NCI-H748 (cell line): ENCODE data around the gene AARSD1.
"Not testable (repeated sequence)": the region's sequence is repeated elsewhere in the genome, so short reads cannot be mapped to it uniquely, and the experiment has no call there.

ENCODE experiments used
- DNase-seq: peaks from one replicate; lab custom pipeline; 2025; ENCODE audit not compliant: unreplicated experiment; lab: John Stamatoyannopoulos, UW

AARSD1 gene

DNA sequence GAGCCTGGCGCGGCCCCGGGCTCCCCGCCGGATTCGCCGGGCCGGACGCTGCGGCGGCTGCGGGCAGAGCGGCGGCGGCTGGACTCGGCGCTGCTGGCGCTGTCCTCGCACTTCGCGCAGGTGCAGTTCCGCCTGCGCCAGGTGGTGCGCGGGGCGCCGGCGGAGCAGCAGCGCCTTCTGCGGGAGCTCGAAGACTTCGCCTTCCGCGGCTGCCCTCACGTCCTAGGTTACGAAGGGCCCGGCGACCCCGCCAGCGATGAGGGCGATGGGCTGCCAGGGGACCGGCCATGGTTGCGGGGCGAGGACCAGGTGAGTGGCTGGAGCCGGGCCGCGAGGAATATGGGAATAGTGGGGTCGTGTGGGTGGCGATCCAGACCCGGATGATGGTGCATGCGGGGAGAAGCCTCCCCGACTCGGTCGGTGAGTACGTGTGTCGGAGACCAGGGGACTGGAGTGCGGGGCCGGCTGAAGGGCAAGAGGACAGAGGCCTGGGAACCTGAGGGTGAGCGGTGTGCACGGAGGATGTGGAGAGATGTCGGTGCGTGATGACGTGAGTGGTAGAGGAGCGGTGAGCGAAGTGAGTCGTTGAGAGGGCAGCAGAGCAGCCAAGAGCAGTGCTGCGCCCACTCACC is 16.6 kb upstream of the AARSD1 start:
- DNase-seq, result peak; percentile 74

DNA sequence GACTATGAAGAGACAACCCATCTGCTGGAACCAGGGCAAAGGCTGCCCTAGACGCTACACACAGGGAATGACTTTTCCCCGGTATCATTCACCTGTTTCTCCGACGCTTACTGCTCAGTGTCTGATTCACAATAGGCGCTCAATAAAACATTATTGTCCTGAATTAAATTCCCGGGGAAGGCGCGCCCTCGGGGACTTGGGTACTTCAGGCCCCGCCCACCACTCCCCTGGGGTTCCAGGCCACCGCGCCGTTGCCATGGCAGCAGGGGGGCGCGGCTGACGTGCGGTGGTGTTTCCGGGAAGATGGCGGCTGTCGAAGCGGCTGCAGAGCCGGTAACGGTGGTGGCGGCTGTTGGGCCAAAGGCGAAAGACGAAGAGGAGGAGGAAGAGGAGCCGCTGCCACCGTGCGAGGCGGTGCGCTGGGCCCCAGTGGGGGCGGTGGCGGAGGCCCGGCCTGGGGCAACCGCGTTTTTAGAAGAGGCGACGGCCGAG is 16.1 kb upstream of the AARSD1 start, which contains the start of gene RUNDC1:
Gene RUNDC1, plus strand, starts transcription at position 292 of the 492 bp plus-strand sequence. Its CDS starts 12 bp downstream, at position 304.
- peak; percentile 94 for DNase-seq

DNA sequence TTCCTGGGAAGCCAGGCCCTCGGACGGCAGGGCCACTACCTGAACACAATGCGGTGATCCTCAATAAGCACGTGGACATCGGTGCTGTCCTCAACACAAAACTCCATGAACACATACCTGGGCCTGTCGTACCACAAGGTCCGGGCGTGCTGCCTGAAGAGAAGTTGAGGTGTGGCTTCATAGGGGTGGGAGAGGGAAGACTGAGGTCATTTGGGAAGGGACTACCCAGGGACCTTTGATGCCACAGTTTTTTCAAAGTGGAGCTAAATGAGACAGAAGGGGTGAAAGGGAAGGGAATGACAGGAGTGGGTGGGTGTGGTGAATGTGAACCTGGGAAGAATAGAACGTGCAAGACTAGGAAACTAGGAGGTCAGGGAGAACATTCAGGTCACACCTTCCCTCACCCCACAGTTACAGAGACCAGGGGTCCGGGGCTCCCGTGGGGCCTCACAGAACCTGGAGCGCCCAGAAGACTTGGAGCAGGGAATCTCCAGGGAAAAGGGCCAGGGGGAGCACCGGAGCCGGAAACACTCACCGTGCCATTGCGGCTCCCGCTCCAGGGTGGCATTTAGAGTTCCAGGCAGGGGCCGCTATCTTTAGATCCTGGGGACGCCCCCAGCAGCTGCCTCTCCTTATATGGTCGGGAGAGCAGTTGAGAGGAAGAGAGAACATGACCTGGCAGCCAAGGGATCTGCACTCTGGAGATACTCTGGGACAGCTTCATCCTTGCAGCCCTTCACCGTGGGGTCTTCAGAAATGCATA is 15.4 kb upstream of the AARSD1 start, which contains the start of gene PTGES3L:
Gene PTGES3L, minus strand, starts transcription at position 570 of the 763 bp plus-strand sequence. Its CDS starts 27 bp downstream, at position 543.
- DNase-seq, result peak; percentile 79

DNA sequence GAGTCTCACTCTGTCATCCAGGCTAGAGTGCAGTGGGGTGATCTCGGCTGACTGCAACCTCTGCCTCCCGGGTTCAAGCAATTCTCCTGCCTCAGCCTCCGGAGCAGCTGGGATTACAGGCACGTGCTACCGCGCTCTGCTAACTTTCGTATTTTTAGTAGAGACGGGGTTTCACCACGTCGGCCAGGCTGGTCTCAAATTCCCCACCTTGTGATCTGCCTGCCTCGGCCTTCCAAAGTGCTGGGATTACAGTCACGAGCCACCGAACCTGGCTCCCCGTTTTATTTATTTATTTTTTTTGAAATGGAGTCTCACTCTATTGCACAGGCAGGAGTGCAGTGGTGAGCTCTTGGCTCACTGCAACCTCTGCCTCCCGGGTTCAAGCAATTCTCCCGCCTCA is 11.4 kb upstream of the AARSD1 start:
- not testable (repeated sequence) for DNase-seq

GRCh38 chr17:42975265-42975664 is 11.0 kb upstream of the AARSD1 start:
- DNase-seq, result no peak

DNA sequence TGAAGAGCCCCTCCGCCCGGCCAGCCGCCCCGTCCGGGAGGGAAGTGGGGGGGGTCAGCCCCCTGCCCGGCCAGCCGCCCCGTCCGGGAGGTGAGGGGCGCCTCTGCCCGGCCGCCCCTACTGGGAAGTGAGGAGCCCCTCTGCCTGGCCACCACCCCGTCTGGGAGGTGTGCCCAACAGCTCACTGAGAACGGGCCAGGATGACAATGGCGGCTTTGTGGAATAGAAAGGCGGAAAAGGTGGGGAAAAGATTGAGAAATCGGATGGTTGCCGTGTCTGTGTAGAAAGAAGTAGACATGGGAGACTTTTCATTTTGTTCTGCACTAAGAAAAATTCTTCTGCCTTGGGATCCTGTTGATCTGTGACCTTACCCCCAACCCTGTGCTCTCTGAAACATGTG is 9.1 kb upstream of the AARSD1 start:
- DNase-seq, result not testable (repeated sequence)

- no peak for DNase-seq
Measured at GRCh38 chr17:42971589-42971988, 7.3 kb upstream of the AARSD1 start.

DNA sequence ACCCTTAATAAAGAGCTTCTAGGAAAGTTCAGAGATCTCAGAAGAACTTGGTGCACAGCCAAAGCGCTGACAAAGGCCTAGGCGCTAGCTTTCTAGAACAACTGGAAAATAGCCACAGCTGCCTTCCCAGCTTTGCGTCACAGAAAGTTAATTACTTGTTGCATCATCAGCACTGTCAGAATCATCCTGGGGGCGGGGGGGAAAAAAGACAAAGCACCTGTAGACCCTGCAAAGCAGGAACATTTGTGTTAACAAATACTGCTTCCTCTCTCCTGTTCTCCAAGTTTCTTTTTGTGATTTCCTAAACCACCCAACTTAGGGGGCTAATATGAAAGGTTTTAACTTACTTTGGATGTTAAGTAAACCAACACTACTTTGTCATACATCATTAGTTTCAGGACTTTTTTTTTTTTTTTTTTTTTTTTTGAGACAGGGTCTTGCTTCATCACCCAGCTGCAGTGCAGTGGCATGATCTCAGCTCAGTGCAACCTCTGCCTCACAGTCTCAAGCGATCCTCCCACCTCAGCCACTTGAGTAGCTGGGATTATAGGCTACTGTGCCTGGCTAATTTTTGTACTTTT is 4.8 kb upstream of the AARSD1 start:
- DNase-seq, result no peak

DNA sequence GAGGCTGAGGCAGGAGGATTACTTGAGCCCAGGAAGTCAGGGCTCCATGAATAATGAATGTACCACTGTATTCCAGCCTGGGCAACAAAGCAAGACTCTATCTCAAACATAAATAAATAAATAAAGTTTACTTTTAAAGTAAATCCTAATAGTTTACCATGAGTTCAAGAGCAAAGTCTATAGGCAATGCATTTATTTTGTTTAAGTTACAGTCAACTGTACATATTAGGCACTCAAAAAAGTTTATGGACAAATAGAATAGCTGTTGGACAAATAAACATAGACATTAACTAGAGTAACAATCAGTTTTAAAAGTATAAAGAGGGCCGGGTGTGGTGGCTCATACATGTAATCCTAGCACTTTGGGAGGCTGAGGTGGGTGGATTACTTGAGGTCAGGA is 3.7 kb upstream of the AARSD1 start:
- DNase-seq, result no peak

DNA sequence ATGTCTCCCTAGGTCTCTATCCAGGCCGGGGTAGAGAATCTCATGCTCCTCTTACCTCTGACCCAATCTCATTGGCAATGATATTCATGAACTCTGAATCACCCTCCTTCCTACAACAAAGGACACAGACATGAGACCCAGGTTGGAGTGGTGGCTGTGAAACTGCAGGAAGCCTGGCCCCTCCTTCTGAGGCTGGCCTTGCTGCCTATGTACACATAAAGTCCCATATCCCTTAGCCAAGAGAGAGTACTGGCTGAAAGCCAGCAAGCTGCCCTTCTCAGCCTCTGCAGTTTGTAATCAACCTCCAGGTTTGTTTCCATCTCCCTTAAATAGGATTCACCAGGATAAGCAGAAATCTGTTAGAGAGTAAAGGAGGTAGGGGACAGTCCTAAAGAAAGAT is 10.6 kb downstream of the AARSD1 start:
- no peak for DNase-seq

DNA sequence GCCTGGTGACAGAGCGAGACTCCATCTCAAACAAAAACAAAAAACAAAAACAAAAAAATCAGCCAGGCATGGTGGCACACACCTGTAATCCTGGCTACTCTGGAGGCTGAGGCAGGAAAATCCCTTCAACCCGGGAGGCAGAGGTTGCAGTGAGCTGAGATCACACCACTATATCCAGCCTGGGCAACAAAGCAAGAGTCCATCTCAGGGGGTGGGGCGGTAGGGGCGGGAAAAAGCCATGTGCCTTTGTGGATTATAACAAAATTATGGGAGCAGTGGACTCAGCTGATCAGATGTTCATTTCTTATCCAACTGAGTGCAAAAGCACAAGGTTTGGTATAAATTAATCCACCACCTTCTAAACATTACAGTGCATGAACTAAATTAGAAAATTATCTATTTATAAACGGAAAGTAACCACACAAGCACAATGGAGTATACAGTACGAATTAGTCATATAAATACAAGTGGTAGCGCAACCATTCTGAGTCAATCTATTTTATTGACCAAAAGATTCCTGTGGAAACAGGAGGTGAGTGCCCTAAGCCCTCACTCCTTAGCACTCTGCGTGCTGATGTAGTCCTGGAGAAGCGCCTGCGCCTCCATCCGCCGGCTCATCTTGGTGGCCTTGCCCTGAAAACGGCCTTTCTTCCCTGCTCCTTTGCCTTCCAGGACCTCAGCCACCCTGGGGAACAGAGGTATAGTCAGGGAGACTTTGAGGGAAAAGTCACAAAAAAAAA is 14.0 kb downstream of the AARSD1 start:
- DNase-seq, result no peak

DNA sequence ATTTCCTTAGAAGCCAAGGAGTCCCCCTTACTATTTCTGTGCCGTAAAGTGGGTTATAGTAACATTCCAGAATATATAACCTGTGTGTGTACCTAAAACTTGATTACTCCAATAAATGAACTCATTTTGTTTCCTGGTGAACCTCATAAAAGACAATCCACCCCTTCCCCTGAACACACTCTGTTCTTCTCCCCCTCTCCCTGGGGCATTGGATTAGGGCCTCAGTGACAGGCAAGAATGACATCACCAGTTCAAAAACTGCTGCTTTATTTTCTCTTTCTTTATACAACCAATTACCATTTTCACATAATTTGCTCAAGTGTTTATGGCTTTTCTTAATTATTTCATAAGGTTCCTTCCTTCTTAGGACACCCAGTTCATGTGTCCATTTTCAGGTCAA is 17.4 kb downstream of the AARSD1 start:
- no peak for DNase-seq

- no peak for DNase-seq
Measured at GRCh38 chr17:42944211-42944610, 20.0 kb downstream of the AARSD1 start.

GRCh38 chr17:42937712-42938596 is 26.3 kb downstream of the AARSD1 start:
- peak; percentile 73 for DNase-seq

DNA sequence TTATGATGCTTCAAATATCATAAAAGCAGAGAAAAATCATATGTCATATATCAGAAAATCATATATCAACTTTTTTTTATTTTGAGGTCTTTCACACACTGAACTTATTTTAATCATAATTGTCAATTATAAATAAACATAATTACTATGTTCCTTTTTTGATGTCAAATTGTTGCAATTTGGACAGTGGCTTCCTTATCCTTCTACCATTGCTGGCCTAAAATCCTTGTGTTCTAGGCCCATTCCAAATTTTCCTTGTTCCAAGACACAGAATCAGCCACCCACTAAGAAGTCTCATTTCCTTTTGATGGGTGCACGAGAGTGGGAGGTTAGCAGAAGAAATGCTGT is 34.8 kb downstream of the AARSD1 start:
- no peak for DNase-seq

DNA sequence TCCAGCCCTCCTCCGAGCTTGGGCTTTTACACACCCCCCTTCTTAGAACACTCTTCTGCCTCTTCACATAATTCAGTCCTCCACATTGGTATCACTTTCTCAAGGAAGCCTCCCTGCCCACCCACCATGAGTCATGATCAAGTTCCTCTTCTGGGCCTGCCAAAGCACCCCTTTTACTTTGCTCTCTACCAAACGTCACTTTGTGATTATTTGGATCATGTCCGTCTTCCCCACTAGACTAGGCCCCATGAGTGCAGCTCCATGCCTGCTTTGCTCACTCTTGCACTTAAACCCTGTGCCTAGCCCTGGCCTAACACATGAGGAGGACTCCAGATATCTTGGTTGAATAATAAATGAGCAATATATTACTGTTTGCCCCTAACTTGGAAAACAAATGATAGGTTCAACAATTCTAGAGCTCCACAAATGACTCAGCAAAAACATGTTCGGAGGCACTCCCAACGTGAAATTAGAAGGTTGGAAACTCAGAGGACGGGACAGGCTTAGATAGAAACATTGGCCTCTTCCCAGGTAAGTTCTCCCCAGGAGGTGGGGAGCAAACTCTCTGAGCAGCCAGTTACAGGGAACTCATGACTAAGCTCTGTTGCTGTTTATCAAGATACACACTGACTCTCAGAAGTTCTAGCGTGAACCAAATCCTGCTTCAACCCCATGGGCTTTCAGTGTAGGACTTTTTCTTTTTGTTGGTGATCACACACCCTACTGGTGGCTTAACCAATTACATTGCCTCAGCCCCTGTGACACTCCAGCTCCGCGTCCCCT is 35.3 kb downstream of the AARSD1 start:
- DNase-seq, result peak; percentile 77

GRCh38 chr17:42924891-42925290 is 39.4 kb downstream of the AARSD1 start:
- DNase-seq, result no peak

DNA sequence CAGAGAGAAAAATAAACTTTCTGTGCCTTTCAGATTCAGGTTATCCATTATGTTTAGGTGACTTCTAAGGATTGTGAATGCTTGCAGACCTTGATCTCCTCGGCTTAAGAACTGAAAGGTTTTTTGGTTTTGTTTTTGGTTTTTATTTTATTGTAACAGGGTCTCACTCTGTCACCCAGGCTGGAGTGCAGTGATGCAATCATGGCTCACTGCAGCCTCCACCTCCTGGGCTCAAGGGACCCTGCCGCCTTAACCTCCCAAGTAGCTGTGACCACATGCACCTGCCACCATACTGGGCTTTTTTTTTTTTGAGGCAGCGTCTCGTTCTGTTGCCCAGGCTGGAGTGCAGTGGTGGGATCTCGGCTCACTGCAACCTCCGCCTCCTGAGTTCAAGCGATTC is 40.8 kb downstream of the AARSD1 start:
- DNase-seq, result not testable (repeated sequence)

- DNase-seq, result no peak
Measured at GRCh38 chr17:42922294-42922693, 42.0 kb downstream of the AARSD1 start.

DNA sequence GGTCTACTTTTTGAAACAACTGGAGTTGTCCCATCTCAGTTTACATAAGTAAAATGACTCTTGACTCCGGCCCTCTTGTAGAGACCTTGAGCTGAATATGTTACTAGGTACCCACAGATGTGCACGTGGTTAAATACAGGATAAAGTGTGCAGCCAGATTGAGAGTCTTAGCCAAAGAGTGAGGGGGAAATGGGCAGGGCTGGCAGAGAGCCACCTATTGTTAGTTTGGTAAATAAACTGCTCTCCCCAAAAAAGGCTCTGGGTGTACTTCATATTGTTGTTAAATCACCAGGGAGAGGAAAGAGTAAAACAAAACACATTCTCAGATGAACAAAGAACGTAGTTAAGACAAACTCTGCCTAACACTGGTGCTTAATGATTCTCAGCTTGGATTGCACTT is 43.3 kb downstream of the AARSD1 start:
- peak; percentile 87 for DNase-seq
